Stimulated activated naive CD4-positive, alpha-beta T cell treated with Interleukin-2 at 50 U/mL for 16 hours (primary cell): ENCODE results near the gene DICER1.

ENCODE experiments used
- DNase-seq: peaks from one replicate; lab custom pipeline; 2025; lab: John Stamatoyannopoulos, UW

Gene DICER1

GRCh38 chr14:95056476-95056875, 100.9 kb downstream of the DICER1 start:
- no peak for DNase-seq

- no peak for DNase-seq
Measured at GRCh38 chr14:95055318-95055717, 102.0 kb downstream of the DICER1 start.

GRCh38 chr14:95054346-95055280, 102.7 kb downstream of the DICER1 start:
- DNase-seq: no peak

GRCh38 chr14:95052016-95052585, 105.2 kb downstream of the DICER1 start:
- no peak for DNase-seq

GRCh38 chr14:95049952-95050351, 107.4 kb downstream of the DICER1 start:
- DNase-seq: no peak

- DNase-seq: no peak
Measured at GRCh38 chr14:95048771-95049312, 108.5 kb downstream of the DICER1 start.

GRCh38 chr14:95047754-95048153, 109.6 kb downstream of the DICER1 start:
- DNase-seq: no peak

GRCh38 chr14:95046711-95047681, 110.3 kb downstream of the DICER1 start:
- DNase-seq: no peak

GRCh38 chr14:95045836-95046430, 111.4 kb downstream of the DICER1 start:
- no peak for DNase-seq

- no peak for DNase-seq
Measured at GRCh38 chr14:95045106-95045701, 112.1 kb downstream of the DICER1 start.

GRCh38 chr14:95044463-95045105, 112.7 kb downstream of the DICER1 start:
- DNase-seq: no peak

- DNase-seq: no peak
Measured at GRCh38 chr14:95043732-95044462, 113.4 kb downstream of the DICER1 start.

- no peak for DNase-seq
Measured at GRCh38 chr14:95043314-95043713, 114.0 kb downstream of the DICER1 start.

- DNase-seq: no peak
Measured at GRCh38 chr14:95041477-95042020, 115.8 kb downstream of the DICER1 start.

- no peak for DNase-seq
Measured at GRCh38 chr14:95040708-95041476, 116.4 kb downstream of the DICER1 start.

GRCh38 chr14:95039993-95040348, 117.4 kb downstream of the DICER1 start:
- no peak for DNase-seq

- DNase-seq: no peak
Measured at GRCh38 chr14:95039259-95039992, 117.9 kb downstream of the DICER1 start.
